ENCODE data around the gene LOX.

LOX gene, protein sequence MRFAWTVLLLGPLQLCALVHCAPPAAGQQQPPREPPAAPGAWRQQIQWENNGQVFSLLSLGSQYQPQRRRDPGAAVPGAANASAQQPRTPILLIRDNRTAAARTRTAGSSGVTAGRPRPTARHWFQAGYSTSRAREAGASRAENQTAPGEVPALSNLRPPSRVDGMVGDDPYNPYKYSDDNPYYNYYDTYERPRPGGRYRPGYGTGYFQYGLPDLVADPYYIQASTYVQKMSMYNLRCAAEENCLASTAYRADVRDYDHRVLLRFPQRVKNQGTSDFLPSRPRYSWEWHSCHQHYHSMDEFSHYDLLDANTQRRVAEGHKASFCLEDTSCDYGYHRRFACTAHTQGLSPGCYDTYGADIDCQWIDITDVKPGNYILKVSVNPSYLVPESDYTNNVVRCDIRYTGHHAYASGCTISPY

GRCh38 chr5:122078116-122079110 lies at the start of gene LOX:
LOX (minus strand) TSS chr5:122078259; CDS start chr5:122077985, 274 bp downstream.
- H3K4me3 ChIP-seq (ENCODE audit: low read length) = peak within 1 kb of the TSS; percentile 75
- peak within 1 kb of the TSS; percentile 67; the same call in 1 of the 2 replicates for H3K9ac ChIP-seq (ENCODE audit: low read depth, low read length)
- no peaks in the 10 kb centered on the region for H3K9me3 ChIP-seq (ENCODE audit: insufficient read depth, low read depth, low read length)
- H3K27me3 ChIP-seq (ENCODE audit: insufficient read depth, low read length) = peaks cover 41% of the 10 kb centered on the region
- no peaks in the 10 kb centered on the region for H3K4me1 ChIP-seq (ENCODE audit: insufficient read depth, low read length)
- H3K36me3 ChIP-seq (ENCODE audit: insufficient read depth, low read depth, low read length) = no peaks in the 10 kb centered on the region
- no peak within 1 kb of the TSS for H3K27ac ChIP-seq (ENCODE audit: low read length)

DNA sequence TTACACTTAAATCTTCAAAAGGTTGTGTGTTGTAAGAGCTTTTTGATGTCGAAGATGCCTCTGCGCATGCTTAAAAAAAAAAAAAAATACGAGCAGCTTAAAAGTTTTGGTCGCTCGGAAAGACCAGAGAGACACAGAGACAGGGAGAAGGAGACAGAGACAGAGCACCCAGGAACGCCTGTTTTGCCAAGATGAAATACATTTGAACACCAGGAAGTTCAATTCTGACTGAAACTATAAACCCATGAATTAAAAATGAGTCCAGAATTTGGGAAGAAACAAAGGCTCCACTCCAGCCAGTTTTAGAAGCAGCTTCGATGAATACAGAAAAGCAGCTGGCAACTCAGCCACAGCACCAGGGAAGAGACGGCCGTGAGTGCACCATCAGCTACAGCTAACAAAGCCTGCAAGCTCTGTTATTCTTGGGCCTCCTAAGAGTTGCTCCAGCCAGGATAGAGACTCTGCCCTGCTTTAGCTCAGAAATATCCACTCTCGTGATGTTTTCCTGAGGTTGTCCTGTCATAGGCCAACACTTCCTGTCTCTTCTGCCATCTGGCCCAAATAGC lies 48.8 kb upstream of the LOX start:
- H3K27me3 ChIP-seq (ENCODE audit: insufficient read depth, low read length) = no peaks in the 10 kb centered on the region
- no peak overlapping the region for H3K27ac ChIP-seq (ENCODE audit: low read length)
- H3K4me1 ChIP-seq (ENCODE audit: insufficient read depth, low read length) = peaks cover 4% of the 10 kb centered on the region; the same call in 1 of the 2 replicates
- H3K36me3 ChIP-seq (ENCODE audit: insufficient read depth, low read depth, low read length) = no peaks in the 10 kb centered on the region
- no peak overlapping the region for H3K4me3 ChIP-seq (ENCODE audit: low read length)
- H3K9ac ChIP-seq (ENCODE audit: low read depth, low read length) = no peak overlapping the region
- no peaks in the 10 kb centered on the region for H3K9me3 ChIP-seq (ENCODE audit: insufficient read depth, low read depth, low read length)

DNA sequence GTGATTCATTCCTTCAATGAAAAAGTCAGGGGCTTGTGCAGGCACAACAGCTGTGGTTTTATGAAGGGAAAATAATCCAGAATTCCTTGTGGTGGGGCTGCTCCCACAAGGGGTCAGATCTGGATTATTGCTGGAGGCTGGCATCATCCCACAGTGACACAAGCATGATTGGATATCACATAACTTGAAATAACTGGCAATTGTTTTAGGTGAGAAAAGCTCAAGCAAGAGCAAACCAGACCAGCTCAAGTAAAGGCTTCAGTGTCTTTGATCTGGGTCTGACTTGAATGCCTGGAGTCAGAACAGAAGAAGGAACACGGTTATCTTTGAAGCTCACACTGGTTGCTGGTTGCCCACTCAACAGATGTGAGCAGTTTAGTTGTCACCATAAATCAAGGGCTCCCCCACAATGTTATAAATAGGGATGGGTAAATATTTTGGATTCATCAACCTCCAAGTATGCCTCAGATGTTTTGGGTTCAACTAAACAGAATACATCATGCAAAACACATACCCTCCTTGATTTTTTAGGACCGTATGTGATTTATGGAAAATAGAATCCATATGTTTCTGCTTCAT lies 48.2 kb upstream of the LOX start:
- H3K9ac ChIP-seq (ENCODE audit: low read depth, low read length) = no peak overlapping the region

DNA sequence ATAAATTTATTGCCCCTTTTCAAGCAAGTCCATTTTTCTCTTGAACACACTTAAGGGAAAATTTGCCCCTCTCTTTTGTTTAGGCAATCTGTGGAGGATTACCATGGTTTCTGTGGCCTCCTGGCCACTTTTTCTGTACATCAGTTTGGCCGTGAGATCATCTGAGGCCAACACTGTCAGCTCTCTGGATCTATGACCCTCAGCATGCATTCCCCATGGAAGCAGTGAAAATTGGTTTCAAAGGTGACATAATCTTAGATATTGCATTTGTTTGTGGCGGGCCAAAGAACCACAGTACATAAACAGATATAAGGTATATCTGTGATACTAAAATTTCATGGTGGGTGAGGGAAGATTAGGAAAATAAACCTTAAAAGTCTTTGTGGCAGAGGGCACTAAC lies 46.7 kb upstream of the LOX start:
- H3K4me1 ChIP-seq (ENCODE audit: insufficient read depth, low read length) = peaks cover 17% of the 10 kb centered on the region; the same call in 1 of the 2 replicates
- no peaks in the 10 kb centered on the region for H3K27me3 ChIP-seq (ENCODE audit: insufficient read depth, low read length)
- no peak overlapping the region for H3K27ac ChIP-seq (ENCODE audit: low read length)
- H3K9me3 ChIP-seq (ENCODE audit: insufficient read depth, low read depth, low read length) = no peaks in the 10 kb centered on the region
- H3K4me3 ChIP-seq (ENCODE audit: low read length) = no peak overlapping the region
- H3K9ac ChIP-seq (ENCODE audit: low read depth, low read length) = no peak overlapping the region
- H3K36me3 ChIP-seq (ENCODE audit: insufficient read depth, low read depth, low read length) = no peaks in the 10 kb centered on the region

More for the DNA sequence above, 48.2 kb upstream of the LOX start:
- Histone ChIP-seq H3K4me3 (ENCODE audit: low read length) (no peak overlapping the region), H3K27me3 (ENCODE audit: insufficient read depth, low read length) (no peaks in the 10 kb centered on the region), H3K4me1 (ENCODE audit: insufficient read depth, low read length) (peaks cover 7% of the 10 kb centered on the region; the same call in 1 of the 2 replicates), H3K36me3 (ENCODE audit: insufficient read depth, low read depth, low read length) (no peaks in the 10 kb centered on the region), H3K9me3 (ENCODE audit: insufficient read depth, low read depth, low read length) (no peaks in the 10 kb centered on the region), H3K27ac (ENCODE audit: low read length) (no peak overlapping the region)

GRCh38 chr5:122121479-122122465 lies 43.7 kb upstream of the LOX start:
- no peaks in the 10 kb centered on the region for H3K9me3 ChIP-seq (ENCODE audit: insufficient read depth, low read depth, low read length)
- H3K4me3 ChIP-seq (ENCODE audit: low read length) = no peak overlapping the region
- H3K27ac ChIP-seq (ENCODE audit: low read length) = no peak overlapping the region
- H3K27me3 ChIP-seq (ENCODE audit: insufficient read depth, low read length) = no peaks in the 10 kb centered on the region
- peaks cover 17% of the 10 kb centered on the region; the same call in 1 of the 2 replicates for H3K4me1 ChIP-seq (ENCODE audit: insufficient read depth, low read length)
- no peaks in the 10 kb centered on the region for H3K36me3 ChIP-seq (ENCODE audit: insufficient read depth, low read depth, low read length)
- no peak overlapping the region for H3K9ac ChIP-seq (ENCODE audit: low read depth, low read length)

GRCh38 chr5:122120957-122121356 lies 42.9 kb upstream of the LOX start:
- H3K9ac ChIP-seq (ENCODE audit: low read depth, low read length) = no peak overlapping the region
- H3K4me1 ChIP-seq (ENCODE audit: insufficient read depth, low read length) = peaks cover 17% of the 10 kb centered on the region; the same call in 1 of the 2 replicates
- H3K27me3 ChIP-seq (ENCODE audit: insufficient read depth, low read length) = no peaks in the 10 kb centered on the region
- no peaks in the 10 kb centered on the region for H3K9me3 ChIP-seq (ENCODE audit: insufficient read depth, low read depth, low read length)
- H3K4me3 ChIP-seq (ENCODE audit: low read length) = no peak overlapping the region
- H3K36me3 ChIP-seq (ENCODE audit: insufficient read depth, low read depth, low read length) = no peaks in the 10 kb centered on the region
- H3K27ac ChIP-seq (ENCODE audit: low read length) = no peak overlapping the region

- Histone ChIP-seq H3K9ac (ENCODE audit: low read depth, low read length) (no peak overlapping the region), H3K27ac (ENCODE audit: low read length) (no peak overlapping the region), H3K27me3 (ENCODE audit: insufficient read depth, low read length) (no peaks in the 10 kb centered on the region), H3K36me3 (ENCODE audit: insufficient read depth, low read depth, low read length) (no peaks in the 10 kb centered on the region), H3K9me3 (ENCODE audit: insufficient read depth, low read depth, low read length) (no peaks in the 10 kb centered on the region), H3K4me1 (ENCODE audit: insufficient read depth, low read length) (peaks cover 17% of the 10 kb centered on the region; the same call in 1 of the 2 replicates), H3K4me3 (ENCODE audit: low read length) (no peak overlapping the region)
Measured at GRCh38 chr5:122120493-122120892, 42.4 kb upstream of the LOX start.

DNA sequence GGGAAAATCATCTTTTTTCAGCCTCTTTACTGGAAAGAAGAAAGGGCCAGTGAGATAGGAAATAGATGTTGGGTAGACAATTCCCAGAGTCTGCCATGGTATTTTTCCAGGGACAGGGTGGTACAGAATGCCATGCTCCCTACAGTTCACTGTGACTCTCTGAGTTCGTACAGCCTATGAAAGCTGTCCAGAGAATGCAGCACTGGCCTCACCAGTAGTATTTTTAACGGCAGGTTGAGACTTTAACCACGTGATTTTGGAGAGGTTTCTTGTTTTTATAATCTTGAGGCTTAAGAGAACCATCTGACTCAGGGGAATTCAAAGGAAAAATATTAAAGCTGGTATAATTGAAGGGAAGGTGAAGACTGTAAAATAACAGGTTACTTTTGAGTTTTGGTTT lies 41.1 kb upstream of the LOX start:
- Histone ChIP-seq H3K27ac (ENCODE audit: low read length) (no peak overlapping the region), H3K4me1 (ENCODE audit: insufficient read depth, low read length) (peaks cover 17% of the 10 kb centered on the region; the same call in 1 of the 2 replicates), H3K4me3 (ENCODE audit: low read length) (no peak overlapping the region), H3K36me3 (ENCODE audit: insufficient read depth, low read depth, low read length) (no peaks in the 10 kb centered on the region), H3K9me3 (ENCODE audit: insufficient read depth, low read depth, low read length) (no peaks in the 10 kb centered on the region), H3K9ac (ENCODE audit: low read depth, low read length) (no peak overlapping the region), H3K27me3 (ENCODE audit: insufficient read depth, low read length) (no peaks in the 10 kb centered on the region)

DNA sequence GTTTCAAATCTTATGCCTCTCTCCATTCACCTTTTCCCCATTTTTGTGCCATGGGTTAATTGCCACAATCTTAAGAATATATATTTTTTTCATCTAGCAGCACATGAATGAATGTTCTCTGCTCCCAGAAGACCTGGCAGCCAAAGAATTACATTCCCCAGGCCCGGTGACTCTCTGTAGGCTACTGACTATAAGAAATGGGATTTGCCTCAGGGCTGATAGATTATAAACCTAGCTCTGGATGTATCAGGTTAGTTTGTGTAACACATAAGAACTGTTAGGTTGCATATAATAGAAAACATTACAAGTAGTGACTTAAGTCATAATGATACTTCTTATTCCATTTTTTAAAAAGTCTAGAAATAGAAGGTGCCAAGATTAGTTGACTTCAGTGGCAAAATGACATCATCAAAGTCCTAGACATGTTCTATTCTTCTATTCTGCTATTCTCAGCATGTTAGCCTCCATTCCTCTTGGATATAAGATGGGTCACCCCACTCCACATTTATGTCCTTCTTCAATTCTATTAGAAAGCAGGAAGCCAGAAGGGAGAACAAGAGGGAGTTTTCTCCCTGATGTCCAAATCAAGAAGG lies 40.4 kb upstream of the LOX start:
- Histone ChIP-seq H3K4me1 (ENCODE audit: insufficient read depth, low read length) (peaks cover 17% of the 10 kb centered on the region; the same call in 1 of the 2 replicates), H3K4me3 (ENCODE audit: low read length) (no peak overlapping the region), H3K36me3 (ENCODE audit: insufficient read depth, low read depth, low read length) (no peaks in the 10 kb centered on the region), H3K9ac (ENCODE audit: low read depth, low read length) (no peak overlapping the region), H3K27me3 (ENCODE audit: insufficient read depth, low read length) (no peaks in the 10 kb centered on the region), H3K9me3 (ENCODE audit: insufficient read depth, low read depth, low read length) (no peaks in the 10 kb centered on the region), H3K27ac (ENCODE audit: low read length) (no peak overlapping the region)

DNA sequence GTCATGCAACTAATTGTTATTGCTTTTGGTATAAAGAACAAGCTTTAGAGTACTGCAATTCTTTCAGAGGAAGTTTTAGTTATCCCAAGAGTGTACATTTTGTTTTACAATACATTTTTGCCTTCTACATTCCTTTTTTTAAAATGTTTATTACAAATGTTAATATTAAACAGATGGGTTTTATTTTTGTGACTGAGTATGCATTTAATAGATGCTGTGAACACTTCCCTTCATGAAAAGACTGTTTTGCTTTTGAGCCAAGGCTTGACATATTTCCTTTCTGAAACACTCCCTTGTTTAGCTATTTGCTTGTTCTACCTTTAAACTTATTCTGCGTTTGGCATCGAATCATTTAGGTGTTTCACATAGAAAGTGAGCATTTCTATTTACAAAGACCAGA lies 36.4 kb upstream of the LOX start:
- Histone ChIP-seq H3K36me3 (ENCODE audit: insufficient read depth, low read depth, low read length) (no peaks in the 10 kb centered on the region), H3K27me3 (ENCODE audit: insufficient read depth, low read length) (no peaks in the 10 kb centered on the region), H3K27ac (ENCODE audit: low read length) (no peak overlapping the region), H3K9me3 (ENCODE audit: insufficient read depth, low read depth, low read length) (no peaks in the 10 kb centered on the region), H3K4me3 (ENCODE audit: low read length) (no peak overlapping the region), H3K9ac (ENCODE audit: low read depth, low read length) (no peak overlapping the region), H3K4me1 (ENCODE audit: insufficient read depth, low read length) (no peaks in the 10 kb centered on the region; the same call in 1 of the 2 replicates)
